HG03175 (cell line): ENCODE measurements around the gene GEMIN5.
A peak's percentile ranks its signal among the peaks of the same experiment; 100 is the strongest.

Experiments
- ATAC-seq: cut with Tn5 transposase; IDR thresholded peaks from one replicate; pipeline ENCODE4 v1.9.1; 2021; ENCODE audit warnings: mild to moderate bottlenecking, moderate library complexity; ENCODE audit not compliant: unreplicated experiment

Gene GEMIN5

GRCh38 chr5:154857530-154858296 is 80.3 kb downstream of the GEMIN5 start:
- peak; percentile 62 for ATAC-seq

- ATAC-seq, result no peak
Measured at GRCh38 chr5:154851351-154851750, 86.7 kb downstream of the GEMIN5 start.

GRCh38 chr5:154850255-154851062 is 87.6 kb downstream of the GEMIN5 start, which contains the start of gene FAXDC2:
Gene FAXDC2 (minus strand): TSS chr5:154850603. CDS start chr5:154838178, 12,425 bp downstream.
- no peak for ATAC-seq

- ATAC-seq, result no peak
Measured at GRCh38 chr5:154849791-154850201, 88.2 kb downstream of the GEMIN5 start.

- no peak for ATAC-seq
Measured at GRCh38 chr5:154849264-154849785, 88.7 kb downstream of the GEMIN5 start.

- no peak for ATAC-seq
Measured at GRCh38 chr5:154844809-154845208, 93.2 kb downstream of the GEMIN5 start.

- no peak for ATAC-seq
Measured at GRCh38 chr5:154842689-154843530, 95.1 kb downstream of the GEMIN5 start.

GRCh38 chr5:154841273-154841661 is 96.7 kb downstream of the GEMIN5 start:
- ATAC-seq, result no peak

- no peak for ATAC-seq
Measured at GRCh38 chr5:154840435-154841272, 97.4 kb downstream of the GEMIN5 start.
